ENCODE results near the gene BTN1A1. TPM values are rescaled to one million over a fixed set of nuclear protein-coding genes. Genes with fewer than 3 reads are reported as not detected.

The BTN1A1 gene
- total RNA-seq, 1 donor from 2014 or later, result not detected

DNA sequence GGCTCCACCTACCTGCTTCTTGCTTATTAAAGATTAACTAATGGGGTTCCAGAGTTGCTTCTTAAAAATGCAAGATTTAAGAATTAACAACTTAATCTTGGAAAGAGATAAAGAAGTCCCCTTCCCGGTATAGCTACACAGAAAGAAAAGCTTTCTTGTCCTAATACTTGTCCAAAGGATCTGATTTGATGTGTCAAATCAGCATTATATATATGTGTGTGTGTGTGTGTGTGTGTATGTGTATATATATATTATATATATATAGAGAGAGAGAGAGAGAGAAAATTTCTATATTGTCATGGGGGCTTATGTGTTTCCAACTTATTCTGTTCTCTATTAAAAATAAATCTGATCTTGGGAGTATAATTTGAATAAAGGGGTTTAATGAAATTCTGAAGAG, 33.4 kb downstream of the BTN1A1 start:
- no peaks in the 10 kb centered on the region for H3K36me3 Mint-ChIP-seq (ENCODE audit: unreplicated experiment)
- peaks cover 33% of the 10 kb centered on the region for H3K4me1 Mint-ChIP-seq (ENCODE audit: unreplicated experiment)
- no peaks in the 10 kb centered on the region for H3K27me3 Mint-ChIP-seq (ENCODE audit: unreplicated experiment)
- no peak for DNase-seq (ENCODE audit: extremely low spot score, unreplicated experiment)
- peak overlapping the region; percentile 94 for H3K27ac Mint-ChIP-seq (ENCODE audit: unreplicated experiment)
- H3K4me3 Mint-ChIP-seq (ENCODE audit: unreplicated experiment), result peak overlapping the region; percentile 94
- TF ChIP-seq, protein P1, sequence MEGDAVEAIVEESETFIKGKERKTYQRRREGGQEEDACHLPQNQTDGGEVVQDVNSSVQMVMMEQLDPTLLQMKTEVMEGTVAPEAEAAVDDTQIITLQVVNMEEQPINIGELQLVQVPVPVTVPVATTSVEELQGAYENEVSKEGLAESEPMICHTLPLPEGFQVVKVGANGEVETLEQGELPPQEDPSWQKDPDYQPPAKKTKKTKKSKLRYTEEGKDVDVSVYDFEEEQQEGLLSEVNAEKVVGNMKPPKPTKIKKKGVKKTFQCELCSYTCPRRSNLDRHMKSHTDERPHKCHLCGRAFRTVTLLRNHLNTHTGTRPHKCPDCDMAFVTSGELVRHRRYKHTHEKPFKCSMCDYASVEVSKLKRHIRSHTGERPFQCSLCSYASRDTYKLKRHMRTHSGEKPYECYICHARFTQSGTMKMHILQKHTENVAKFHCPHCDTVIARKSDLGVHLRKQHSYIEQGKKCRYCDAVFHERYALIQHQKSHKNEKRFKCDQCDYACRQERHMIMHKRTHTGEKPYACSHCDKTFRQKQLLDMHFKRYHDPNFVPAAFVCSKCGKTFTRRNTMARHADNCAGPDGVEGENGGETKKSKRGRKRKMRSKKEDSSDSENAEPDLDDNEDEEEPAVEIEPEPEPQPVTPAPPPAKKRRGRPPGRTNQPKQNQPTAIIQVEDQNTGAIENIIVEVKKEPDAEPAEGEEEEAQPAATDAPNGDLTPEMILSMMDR (IDR thresholded peaks at IDR 0.05), result no peak
- H3K9me3 Mint-ChIP-seq (ENCODE audit: unreplicated experiment), result no peaks in the 10 kb centered on the region

DNA sequence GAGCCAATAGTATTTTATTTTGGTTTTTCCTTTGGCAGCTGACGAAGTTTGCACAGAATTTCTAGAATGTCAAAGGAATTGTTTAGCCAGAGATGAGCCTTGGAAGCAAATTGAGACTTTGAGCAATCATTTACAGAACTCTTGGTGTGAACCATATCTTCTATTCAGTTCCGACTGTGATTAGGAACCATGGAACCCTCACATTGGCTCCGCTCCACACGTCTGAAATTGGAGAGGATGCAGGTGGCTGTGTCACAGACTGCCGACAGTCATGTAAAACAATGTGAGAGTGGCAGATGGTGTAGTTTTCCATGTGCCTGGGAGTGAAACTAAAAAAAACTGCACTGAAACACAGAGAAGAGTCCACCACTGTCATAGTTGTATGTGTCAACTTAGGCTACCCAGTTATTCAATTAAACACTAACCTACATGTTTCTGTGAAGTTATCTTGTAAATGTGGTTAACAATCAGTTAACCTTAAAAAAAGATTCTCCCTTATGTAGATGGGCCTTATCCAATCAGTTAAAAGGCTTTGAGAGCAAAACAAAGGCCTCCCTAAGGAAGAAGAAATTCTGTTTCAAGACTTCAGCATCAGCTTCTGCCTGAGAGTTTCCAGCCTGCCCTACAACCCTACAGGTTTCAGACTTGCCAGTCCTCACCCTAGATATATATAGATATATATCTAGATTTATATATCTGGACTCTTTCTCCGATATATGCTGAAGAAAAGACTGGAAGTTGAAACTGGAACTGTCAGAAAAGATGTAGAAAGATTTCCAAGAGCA, 34.8 kb downstream of the BTN1A1 start:
- Mint-ChIP-seq H3K9me3 (ENCODE audit: unreplicated experiment) (no peaks in the 10 kb centered on the region), H3K4me3 (ENCODE audit: unreplicated experiment) (no peak overlapping the region), H3K27me3 (ENCODE audit: unreplicated experiment) (no peaks in the 10 kb centered on the region), H3K36me3 (ENCODE audit: unreplicated experiment) (no peaks in the 10 kb centered on the region), H3K27ac (ENCODE audit: unreplicated experiment) (peak overlapping the region; percentile 58), H3K4me1 (ENCODE audit: unreplicated experiment) (peaks cover 46% of the 10 kb centered on the region)
- TF ChIP-seq, protein P1 (IDR thresholded peaks at IDR 0.05), result no peak
- no peak for DNase-seq (ENCODE audit: extremely low spot score, unreplicated experiment)

DNA sequence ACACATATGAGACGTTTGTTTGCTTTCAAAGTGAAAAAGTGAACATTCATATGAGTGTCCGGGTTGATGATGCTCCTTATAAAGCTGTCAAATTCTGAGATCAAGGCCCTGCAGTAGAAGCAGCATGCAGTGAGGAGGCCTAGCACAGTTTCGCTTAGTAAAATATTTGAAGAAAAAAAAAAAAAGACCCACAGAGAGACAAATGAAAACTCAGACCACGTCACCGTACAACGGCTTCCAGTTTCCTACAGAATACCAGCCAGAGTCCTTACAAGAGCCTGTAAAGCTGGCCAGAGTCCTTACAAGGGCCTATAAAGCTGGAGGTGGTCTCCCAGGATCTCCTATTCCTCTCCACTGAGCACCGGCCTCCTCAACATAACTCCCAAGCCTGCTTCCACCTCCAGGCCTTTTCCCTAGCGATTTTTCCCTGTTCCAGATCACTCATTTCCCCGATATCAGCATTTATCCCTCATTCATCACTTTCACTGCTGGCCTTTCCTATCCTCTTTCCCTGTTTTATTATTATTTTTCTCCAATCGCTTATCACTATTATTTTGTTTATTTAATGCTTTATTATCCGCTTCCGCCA, 36.6 kb downstream of the BTN1A1 start:
- no peak for DNase-seq (ENCODE audit: extremely low spot score, unreplicated experiment)
- peaks cover 58% of the 10 kb centered on the region for H3K4me1 Mint-ChIP-seq (ENCODE audit: unreplicated experiment)
- TF ChIP-seq, protein P1 (IDR thresholded peaks at IDR 0.05), result no peak
- peaks cover 4% of the 10 kb centered on the region for H3K36me3 Mint-ChIP-seq (ENCODE audit: unreplicated experiment)
- H3K4me3 Mint-ChIP-seq (ENCODE audit: unreplicated experiment), result peak overlapping the region; percentile 90
- peak overlapping the region; percentile 100 for H3K27ac Mint-ChIP-seq (ENCODE audit: unreplicated experiment)
- H3K27me3 Mint-ChIP-seq (ENCODE audit: unreplicated experiment), result no peaks in the 10 kb centered on the region
- no peaks in the 10 kb centered on the region for H3K9me3 Mint-ChIP-seq (ENCODE audit: unreplicated experiment)

DNA sequence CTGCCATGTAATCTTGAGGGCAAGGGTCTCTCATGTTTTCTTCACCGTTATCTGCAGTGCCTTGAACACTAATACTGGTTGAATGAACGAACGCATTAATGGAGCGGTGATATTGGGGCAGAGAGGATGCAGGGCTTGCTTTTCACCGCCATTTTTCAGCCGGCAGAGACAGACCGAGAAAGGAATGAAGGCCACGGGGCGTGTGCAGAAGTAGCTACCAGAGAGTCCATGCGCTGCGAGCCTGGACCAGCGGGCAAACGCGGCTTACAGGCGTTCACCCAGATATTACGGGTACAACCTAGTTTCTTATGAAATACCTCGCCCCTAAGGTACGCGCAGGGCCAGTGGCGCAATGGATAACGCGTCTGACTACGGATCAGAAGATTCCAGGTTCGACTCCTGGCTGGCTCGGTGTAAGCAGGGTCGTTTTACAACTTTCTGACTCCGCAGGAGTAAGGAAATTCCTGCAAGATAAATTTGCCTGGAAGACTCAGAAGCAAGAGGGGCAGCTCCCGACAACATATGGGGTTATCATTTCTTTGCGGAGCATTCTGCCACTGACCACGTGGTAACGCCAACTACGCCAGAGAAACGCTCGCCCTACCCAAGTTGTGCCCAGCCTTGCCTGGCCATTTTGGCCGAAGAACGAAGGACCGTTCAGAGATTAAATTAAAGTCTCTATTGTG, 37.2 kb downstream of the BTN1A1 start:
- Mint-ChIP-seq H3K36me3 (ENCODE audit: unreplicated experiment) (peaks cover 4% of the 10 kb centered on the region), H3K4me1 (ENCODE audit: unreplicated experiment) (peaks cover 55% of the 10 kb centered on the region)

More for the DNA sequence above, 37.2 kb downstream of the BTN1A1 start:
- H3K27me3 Mint-ChIP-seq (ENCODE audit: unreplicated experiment), result no peaks in the 10 kb centered on the region
- H3K27ac Mint-ChIP-seq (ENCODE audit: unreplicated experiment), result peak overlapping the region; percentile 100
- no peaks in the 10 kb centered on the region for H3K9me3 Mint-ChIP-seq (ENCODE audit: unreplicated experiment)
- peak; percentile 95 for DNase-seq (ENCODE audit: extremely low spot score, unreplicated experiment)
- peak overlapping the region; percentile 90 for H3K4me3 Mint-ChIP-seq (ENCODE audit: unreplicated experiment)
- TF ChIP-seq, protein P1 (IDR thresholded peaks at IDR 0.05), result no peak
